GM19328 (cell line): Measurements from ENCODE around the gene PLD5.
"Not testable (repeated sequence)": the region's sequence is repeated elsewhere in the genome, so short reads cannot be mapped to it uniquely, and the experiment has no call there.

Source experiments
- ATAC-seq: cut with Tn5 transposase; IDR thresholded peaks from one replicate; pipeline ENCODE4 v1.9.1; 2021; ENCODE audit warnings: mild to moderate bottlenecking, moderate library complexity; ENCODE audit not compliant: unreplicated experiment

The PLD5 gene

DNA sequence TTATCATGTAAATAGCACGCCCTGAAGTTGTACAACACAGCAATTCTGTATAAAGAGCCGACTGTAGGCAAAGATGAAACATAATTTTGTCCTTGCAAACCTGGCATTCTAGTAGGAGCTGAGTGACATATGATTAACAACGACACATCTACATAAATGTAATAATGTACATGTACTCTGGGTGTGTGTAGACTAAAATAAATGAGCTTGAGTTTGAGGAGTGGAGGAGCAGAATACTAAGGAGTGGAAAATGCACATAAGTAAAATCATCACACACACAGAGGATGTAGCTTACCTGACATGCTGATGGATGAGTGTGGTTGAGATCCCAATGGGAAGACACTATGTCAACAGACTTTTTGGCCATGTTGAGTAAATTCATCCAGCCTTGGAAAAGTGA, 236.4 kb downstream of the PLD5 start:
- ATAC-seq, result not testable (repeated sequence)

DNA sequence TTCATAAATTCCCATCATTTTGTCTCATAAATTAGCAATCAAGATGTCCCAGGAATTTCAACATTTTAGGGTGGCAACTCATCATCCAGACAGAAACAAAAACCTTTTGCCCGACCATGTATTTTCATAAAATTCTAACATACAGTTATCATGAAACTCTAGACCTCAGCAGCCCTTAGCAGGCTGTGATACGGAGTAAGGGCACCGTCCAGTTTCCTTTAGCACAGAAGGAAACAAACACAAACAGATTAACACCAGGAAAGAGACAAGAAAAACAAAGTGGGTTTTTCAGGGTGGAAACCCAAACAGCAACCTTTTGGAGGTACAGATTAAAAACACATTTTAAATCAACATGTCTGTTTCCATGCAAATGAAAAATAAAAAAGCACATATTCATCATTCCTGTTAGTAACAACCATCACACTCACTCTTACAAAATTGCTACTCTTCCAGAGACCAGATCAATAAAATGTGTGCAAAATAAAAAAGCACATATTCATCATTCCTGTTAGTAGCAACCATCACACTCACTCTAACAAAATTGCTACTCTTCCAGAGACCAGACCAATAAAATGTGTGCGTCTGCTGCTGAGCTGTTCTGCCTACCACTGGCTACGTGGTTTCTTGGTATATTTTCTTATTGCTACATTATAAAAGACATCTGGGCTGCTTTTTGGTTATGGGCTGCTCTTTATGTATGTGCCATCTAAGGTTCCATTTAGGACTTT, 241.6 kb downstream of the PLD5 start:
- ATAC-seq, result not testable (repeated sequence)

DNA sequence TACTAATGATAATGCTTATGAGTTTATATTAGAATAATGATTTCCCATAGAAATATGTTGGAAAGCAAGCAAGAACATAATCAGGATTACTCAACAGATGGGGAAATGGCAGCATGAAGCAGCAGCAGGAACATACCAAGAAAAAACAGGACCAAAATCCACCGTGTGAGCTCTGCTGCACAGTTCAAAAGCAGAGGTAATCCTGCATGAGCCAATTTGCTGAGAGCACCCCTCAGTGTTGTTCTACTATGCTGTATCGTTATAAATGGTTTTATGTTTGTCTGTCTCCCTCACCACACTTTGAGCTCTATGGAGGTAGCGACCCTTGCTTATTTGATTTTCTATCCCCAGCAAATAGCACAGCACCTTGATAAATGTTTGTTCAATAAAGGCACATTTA, 246.1 kb downstream of the PLD5 start:
- not testable (repeated sequence) for ATAC-seq

DNA sequence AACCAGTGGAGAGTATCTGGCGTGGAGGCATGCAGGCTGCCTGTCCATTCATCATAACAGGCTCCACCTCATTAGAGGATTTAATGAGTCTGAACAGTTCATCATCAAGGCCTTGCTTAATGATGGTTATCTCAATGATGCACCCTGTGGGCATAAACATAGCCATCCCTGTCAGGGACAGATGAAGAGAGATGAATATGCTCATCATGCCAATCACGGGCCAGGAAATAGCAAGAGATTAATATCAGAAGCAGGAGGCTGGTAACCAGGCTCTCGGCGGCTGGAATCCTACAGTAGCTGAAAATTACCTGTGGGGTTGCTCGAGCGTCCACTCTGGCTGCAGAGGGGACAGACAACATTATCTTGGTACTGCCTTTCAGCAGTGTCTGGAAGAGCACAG, 247.7 kb downstream of the PLD5 start:
- not testable (repeated sequence) for ATAC-seq

DNA sequence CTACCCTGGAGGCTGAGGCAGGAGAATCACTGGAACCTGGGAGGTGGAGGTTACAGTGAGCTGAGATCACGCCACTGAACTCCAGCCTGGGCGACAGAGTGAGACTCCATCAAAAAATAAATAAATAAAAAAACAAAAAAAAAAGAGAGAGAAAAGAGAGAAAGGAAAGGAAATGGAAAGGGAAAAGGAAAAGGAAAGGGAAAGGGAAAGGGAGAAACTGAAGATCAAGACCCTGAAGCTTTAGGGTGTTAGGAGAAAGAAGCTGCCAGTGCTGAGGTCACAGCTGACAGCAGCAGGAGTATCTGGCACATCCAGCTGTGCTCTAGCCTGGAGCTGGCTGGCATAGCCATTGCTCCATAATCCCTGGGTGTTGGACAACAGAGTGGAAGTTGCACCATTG, 257.5 kb downstream of the PLD5 start:
- not testable (repeated sequence) for ATAC-seq

DNA sequence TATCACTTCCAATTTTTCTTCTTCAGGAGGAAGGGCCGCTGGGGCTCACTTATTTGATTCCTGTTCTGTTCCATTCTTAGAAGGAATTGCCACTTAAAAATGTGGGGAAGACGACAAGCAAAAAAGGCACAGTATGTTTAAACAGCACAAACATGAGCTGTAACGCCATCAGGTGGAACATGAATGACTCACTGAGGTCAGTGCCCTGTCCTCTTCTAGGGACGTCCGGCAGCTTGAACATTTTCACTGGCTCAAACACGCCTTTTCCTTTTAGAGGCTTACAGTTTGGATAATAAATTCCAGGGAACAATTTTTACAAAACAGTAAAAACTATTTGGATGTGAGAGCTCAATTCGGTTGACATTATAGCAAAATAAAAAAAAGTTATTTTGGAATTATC, 260.1 kb downstream of the PLD5 start:
- not testable (repeated sequence) for ATAC-seq

DNA sequence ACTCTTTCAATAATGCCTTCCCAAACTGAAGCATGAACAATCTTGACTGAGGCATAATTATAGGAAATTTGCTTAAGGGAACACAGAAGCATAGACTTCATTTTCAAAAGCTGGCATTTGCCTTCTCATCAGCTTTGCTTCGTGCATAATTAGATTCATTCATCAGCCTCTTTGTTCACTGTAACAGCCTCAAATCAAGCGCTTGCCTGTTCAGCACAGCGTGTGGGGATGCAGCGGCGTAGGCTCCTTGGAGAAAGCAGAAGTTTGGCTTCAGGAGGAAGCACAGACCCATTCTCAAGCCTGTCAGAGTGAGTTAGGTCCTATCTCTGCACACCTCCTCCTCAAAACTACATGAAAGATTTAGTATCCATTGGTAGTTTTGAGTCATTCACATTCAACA, 279.2 kb downstream of the PLD5 start:
- ATAC-seq, result no peak

DNA sequence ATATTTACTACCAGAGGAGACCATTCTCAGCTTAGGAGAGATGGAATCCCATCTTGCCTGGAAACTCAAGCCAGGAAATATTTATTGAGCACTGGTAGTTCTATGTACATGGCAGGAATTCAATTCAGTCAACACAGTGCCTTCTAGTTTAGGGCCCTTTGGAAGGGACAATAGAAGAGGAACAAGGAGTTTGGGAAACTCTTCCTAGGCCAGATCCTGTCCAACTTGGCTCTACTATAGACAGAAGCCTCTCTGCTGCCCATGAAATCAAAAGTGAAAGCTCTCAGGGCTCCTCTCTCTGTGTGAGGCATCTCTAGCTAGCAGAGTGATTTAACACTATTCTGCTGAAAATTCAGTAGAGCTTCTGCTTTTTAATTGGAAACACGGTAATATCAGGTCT, 281.0 kb downstream of the PLD5 start:
- peak; percentile 87 for ATAC-seq

DNA sequence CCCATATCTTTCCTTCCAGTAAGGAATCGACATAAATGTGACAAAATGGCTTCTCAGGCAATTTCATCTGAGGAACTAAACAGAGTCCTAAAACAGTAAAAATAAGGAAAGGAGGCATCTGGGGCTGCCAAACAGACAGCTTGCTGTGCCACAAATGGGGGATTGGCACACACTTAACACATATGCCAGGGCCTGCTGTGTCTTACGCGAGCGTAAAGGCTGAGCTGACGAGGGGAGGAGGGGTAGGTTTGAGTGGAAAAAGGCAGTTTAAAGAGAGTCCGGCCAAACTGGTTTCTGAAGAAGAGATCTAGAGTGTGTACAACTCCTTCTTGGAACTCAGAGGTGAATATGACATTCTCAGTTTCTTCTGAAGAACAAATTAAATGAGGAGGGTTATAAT, 281.5 kb downstream of the PLD5 start:
- no peak for ATAC-seq

DNA sequence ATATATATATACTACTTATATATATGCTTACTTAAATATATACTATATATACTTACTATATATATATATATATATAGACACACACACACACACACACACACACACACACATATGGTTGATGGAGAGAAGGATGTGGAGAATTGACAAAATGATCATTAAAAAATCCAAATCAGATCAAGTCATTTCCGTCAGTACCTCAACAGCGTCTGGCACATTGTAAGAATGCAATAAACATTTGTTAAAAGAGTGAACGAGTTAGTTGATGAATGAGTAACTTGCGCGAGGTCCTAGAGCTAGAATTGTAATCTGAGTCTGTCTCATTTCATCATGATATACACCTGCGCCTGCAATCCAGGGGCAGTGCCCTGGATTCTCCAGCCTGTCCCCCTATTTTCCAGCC, 282.6 kb downstream of the PLD5 start:
- ATAC-seq, result no peak

DNA sequence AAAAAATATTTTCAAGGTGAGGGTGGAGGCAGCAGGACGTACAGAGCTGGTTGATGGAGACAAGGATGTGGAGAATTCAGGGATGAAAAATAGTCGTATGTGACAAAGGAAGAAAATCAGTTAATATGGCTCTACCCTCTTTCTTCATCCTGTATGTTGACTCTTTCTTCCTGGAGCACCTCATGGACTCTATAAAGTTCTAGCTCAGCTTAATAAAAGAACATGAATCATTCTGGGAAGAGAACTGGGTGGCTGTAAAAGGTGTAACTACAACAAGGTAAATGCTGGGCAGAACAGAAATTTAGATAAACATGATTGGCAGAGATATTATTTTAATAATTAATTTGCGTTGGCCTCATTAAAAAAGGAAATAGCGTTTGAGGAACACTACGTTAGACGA, 283.8 kb downstream of the PLD5 start:
- no peak for ATAC-seq

DNA sequence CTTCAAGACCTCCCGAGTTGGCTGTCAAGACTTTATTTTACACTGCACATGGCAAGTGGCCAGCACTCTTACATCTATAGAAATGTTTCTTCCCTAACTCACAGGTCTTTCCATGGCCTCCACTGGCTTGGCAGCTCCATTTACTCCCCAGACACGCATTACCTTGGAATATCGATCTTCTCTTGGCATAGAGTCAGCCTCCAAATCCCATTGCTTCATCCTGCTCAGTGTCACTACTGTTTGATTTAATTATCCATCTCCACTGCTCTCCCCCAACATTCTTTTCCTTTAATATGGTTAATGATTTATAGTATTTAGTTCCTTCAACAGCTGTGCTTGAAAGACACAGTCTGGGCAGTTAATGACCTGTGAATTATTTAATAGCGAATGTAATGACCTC, 284.4 kb downstream of the PLD5 start:
- no peak for ATAC-seq

DNA sequence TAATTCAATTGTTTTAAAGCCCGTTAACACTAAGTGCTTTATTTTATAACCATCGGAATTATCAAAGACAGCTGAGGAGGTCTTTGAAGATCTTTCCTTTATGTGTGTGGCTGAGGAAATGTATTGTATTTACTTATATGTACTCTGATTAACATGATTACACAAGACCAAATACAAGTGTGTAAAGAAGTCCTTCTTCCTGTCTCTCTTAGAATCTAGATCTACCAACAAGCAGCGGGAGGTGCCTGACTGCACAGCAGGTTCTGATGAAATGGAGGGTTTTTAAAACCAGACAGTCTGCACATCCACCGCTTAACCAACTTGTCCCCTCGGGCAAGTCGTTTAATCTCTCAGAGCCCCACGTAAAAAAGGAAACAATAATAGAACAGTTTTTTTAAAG, 285.1 kb downstream of the PLD5 start:
- no peak for ATAC-seq

DNA sequence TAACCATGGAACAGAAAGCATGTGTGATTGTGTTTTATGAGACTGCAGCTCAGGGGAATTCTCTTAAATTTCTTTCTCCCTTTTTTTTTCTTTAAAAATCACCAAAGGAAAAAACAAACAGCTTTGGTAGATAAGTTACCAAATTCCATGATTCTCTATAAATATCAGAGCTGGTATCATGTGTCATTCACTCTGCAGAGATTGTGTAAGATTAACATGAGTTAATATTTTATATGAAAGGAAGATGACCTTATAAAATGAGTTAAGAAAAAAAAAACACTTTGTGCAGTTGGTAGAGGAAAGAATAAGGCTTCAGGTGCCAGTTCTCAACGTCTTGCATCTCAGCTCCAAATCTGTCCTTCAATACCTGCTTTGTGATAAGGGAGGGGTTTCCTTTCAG, 287.4 kb downstream of the PLD5 start:
- no peak for ATAC-seq

DNA sequence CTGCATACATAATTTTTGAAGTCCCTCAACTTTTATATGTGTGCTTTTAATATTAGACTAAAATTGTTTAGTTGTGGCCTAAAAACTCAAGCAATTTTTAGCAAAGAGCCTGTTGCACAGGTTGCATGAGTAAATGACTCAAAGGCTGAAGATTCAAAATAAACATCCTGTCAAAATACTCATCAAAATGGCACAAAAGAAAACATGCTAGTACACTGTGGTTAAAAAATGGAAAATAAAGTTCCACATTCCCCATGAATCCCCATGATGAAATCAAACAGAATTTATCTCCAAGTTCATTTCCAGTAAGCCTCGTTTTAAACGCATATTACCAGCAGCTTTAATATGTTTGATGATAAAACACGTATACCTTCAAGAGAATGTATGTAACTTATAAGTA, 295.5 kb downstream of the PLD5 start:
- no peak for ATAC-seq

DNA sequence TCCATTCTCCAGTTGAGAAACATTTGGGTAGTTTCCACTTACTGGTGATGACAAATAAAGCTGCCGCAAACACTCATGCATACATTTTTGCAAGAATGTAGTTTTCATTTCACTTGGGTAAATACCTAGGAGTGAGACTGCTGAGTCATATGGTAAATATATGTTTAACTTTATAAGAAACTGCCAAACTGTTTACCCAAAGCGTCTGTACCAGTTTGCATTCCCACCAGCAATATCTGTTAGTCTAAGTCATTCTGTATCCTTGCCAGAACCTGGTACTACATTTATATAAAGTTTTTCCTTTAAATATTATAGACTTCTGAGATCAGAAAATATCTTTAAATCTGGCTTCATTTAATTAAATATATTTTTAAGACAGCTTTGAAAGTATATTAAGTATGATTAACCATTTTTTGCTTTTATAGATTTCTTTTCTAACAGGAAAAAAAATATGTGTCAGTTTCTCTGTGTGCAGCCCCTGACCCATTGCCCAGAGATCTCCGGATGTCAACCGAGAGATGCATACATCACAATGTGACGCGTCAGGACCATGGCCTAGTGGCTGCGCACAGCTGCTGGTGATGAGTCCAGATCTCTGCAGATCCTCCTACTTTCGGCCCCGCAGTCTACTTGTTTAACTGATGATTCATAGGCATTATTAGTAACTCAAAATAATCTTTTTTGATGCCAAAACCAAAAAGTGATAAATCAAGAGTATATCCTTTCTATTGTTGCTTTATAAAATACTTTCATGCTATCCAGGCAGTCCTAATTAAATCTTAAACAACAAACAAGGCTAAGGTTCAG, 298.5 kb downstream of the PLD5 start:
- ATAC-seq, result no peak

DNA sequence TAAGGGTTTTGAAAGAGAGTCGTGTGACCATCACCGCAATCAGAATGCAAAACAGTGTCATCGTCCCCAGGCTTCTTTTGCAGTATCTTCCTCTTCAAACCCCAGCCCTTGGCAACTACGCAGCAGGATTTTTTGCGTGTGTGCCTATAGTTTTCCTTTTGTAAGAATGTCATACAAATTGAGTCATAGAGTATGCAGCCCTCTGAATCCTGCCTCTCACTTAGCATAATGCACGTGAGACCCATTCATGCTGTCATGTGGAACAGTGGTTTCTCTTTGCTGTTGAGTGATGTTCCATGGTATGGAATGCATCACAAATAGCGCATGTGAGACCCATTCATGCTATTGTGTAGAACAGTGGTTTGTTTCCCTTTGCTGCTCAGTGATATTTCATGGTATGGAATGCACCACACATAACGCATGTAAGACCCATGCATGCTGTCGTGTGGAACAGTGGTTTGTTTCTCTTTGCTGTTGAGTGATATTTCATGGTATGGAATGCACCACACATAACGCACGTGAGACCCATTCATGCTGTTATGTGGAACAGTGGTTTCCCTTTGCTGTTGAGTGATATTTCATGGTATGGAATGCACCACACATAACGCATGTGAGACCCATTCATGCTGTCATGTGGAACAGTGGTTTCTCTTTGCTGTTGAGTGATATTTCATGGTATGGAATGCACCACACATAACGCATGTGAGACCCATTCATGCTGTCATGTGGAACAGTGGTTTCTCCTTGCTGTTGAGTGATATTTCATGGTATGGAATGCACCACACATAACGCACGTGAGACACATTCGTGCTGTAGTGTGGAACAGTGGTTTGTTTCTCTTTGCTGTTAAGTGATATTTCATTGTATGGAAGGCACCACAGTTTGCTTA, 299.4 kb downstream of the PLD5 start:
- not testable (repeated sequence) for ATAC-seq

DNA sequence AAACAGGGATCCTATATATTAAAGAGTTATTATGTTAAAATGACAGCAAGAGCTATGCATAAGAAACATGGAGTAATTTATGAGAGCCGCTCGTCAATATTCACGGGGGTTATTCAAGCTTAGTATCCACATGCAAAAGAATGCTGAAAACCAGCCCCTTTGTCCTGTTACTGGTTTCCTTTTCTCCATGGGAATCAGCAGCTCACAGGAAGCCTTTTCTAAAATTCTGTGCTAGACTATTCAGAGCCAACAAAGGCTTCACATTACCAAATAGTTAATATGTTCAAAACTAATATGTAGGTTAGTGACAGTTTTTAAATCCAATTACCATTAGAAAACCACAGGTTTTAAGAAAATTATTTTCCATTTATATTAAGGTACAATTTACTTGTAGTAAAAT, 300.0 kb downstream of the PLD5 start:
- no peak for ATAC-seq

DNA sequence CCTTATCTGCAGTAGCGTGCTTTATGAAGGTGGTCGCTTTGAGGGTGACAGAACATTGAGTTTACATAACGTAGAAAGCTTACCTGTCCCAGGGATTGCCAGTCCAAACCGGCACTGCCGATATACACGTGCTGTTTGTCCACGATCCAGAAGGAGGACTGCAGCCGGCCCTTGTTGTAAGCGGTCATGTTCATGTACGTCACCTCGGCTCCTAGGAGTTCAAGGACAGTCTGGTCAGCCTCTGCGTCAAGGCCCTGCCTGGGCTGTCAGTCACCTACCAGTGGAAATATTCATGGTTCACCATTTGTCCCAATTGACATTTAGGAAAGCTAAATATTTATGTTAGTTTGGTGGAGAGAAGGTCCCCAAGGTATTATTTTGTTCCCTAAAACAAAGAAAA, 304.6 kb downstream of the PLD5 start:
- ATAC-seq, result no peak

DNA sequence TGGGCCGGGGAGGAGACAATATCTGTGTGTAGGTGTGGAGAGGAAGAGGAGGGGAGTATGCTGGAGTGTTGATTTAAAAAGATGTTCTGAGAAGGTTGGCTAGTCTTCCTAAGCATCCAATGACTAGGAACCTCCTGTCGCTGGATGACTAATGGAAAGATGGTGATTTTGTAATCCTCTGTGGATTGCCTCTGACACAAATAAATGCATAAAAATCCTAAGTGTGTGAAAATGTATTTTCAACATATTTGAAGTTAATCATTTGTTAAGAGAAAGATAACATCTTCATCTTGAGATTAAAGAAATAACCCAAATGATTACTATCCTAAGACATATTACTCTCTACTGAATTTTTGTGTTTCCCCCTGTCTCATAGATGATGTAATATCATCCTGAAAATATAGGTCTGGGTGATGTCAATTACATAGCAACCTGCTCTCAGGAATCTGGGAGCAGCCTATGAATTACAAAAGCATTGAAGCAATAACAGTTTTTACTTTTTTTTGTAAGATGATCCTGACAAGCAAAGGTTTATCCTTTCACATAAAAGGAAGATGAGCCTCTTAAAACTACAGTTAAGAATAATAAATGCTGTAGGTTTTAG, 305.1 kb downstream of the PLD5 start:
- ATAC-seq, result no peak

DNA sequence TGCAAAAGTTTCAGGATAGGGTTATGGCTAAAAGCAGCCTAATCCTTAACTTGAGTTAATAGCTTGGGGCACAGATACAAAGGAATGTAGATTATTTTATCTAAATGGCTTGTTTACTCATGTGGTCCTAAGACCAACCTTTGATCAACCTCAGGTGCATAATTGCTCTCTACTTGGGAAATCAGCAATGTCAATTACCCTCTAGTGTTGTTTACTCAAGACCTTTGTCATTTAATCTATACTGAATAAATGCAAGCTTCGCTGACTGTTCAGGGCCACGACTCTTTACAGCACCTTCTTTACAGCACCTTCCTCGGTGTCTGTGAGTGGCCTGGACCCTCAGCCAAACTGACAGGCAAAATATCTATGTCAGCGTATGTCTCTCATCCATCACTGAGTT, 308.1 kb downstream of the PLD5 start:
- ATAC-seq, result no peak
